Osteocyte (in vitro differentiated cells): ENCODE measurements around the gene AP5M1. TPM values are rescaled to one million over a fixed set of nuclear protein-coding genes. Genes with fewer than 3 reads are reported as not detected.
A peak's percentile ranks its signal among the peaks of the same experiment; 100 is the strongest.

Experiments used
- DNase-seq: peaks from one replicate; pipeline ENCODE4 v3.0.0; 2021; ENCODE audit warnings: mixed read lengths; ENCODE audit not compliant: unreplicated experiment; ENCODE audit errors: extremely low spot score
- H3K27ac Mint-ChIP-seq: one replicate; pipeline ENCODE4 v1.8.0; 2021; ENCODE audit warnings: mild to moderate bottlenecking, mixed read lengths; ENCODE audit not compliant: unreplicated experiment
- H3K27me3 Mint-ChIP-seq: one replicate; pipeline ENCODE4 v1.8.0; 2021; ENCODE audit warnings: mixed read lengths; ENCODE audit not compliant: unreplicated experiment
- H3K36me3 Mint-ChIP-seq: one replicate; pipeline ENCODE4 v1.8.0; 2021; ENCODE audit warnings: mixed read lengths; ENCODE audit not compliant: unreplicated experiment
- H3K4me1 Mint-ChIP-seq: one replicate; pipeline ENCODE4 v1.8.0; 2021; ENCODE audit warnings: mixed read lengths; ENCODE audit not compliant: unreplicated experiment
- H3K4me3 Mint-ChIP-seq: one replicate; pipeline ENCODE4 v1.8.0; 2021; ENCODE audit warnings: mild to moderate bottlenecking, moderate library complexity, mixed read lengths; ENCODE audit not compliant: unreplicated experiment
- H3K9me3 Mint-ChIP-seq: one replicate; pipeline ENCODE4 v1.8.0; 2021; ENCODE audit warnings: mixed read lengths; ENCODE audit not compliant: unreplicated experiment
- total RNA-seq: library from RNA; stranded (reverse); gene quantifications from 2 replicates; pipeline ENCODE4 v1.2.1, GENCODE V29; 2021
- TF ChIP-seq, protein P1 (sequence below): fragments of 200-600 bp; sonication (generic); IDR thresholded peaks from 2 replicates; pipeline ENCODE4 v1.5.0; 2021; ENCODE audit warnings: antibody characterized with exemption, mild to moderate bottlenecking, moderate library complexity

AP5M1 gene
- total RNA-seq, 1 donor from 2014 or later: 36.0 TPM

DNA sequence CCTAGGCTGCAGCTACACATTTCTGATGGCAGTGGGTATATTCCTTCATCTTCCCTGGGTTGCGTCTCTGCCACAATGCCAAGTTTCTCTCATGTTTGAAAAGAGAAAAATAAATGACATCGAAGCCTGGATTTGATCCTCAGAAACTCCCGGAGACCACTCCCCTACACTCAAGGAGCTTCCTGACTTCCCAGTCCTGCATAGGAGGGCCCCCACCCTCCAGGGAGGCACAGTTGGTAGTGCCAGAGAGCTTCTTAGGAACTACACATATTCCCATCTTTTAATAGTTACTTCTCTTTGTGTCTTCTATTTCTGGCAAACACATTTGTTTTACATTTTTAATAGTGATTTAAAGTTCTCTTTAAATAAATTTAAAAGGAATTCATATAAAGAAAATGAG is 30.7 kb downstream of the AP5M1 start:
- Mint-ChIP-seq H3K9me3 (no peaks in the 10 kb centered on the region), H3K36me3 (no peaks in the 10 kb centered on the region), H3K27me3 (peaks cover 8% of the 10 kb centered on the region), H3K4me1 (no peaks in the 10 kb centered on the region), H3K4me3 (no peak overlapping the region), H3K27ac (no peak overlapping the region)
- TF ChIP-seq, protein P1, sequence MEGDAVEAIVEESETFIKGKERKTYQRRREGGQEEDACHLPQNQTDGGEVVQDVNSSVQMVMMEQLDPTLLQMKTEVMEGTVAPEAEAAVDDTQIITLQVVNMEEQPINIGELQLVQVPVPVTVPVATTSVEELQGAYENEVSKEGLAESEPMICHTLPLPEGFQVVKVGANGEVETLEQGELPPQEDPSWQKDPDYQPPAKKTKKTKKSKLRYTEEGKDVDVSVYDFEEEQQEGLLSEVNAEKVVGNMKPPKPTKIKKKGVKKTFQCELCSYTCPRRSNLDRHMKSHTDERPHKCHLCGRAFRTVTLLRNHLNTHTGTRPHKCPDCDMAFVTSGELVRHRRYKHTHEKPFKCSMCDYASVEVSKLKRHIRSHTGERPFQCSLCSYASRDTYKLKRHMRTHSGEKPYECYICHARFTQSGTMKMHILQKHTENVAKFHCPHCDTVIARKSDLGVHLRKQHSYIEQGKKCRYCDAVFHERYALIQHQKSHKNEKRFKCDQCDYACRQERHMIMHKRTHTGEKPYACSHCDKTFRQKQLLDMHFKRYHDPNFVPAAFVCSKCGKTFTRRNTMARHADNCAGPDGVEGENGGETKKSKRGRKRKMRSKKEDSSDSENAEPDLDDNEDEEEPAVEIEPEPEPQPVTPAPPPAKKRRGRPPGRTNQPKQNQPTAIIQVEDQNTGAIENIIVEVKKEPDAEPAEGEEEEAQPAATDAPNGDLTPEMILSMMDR: no peak
- no peak for DNase-seq

DNA sequence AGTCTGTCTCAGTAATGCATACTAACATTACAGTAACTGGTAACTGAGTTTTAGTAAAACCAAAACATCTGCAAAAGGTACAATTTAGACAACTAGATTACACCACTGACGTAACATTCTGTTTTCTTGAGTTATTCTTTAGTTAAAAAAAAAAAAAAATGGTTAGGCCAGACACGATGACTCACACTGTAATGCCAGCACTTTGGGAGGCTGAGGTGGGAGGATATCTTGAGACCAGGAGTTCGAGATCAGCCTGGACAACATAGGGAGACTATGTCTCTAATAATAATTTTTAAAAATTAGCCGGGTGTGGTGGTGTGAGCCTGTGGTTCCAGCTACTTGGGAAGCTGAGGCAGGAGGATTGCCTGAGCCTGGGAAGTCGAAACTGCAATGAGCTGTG is 34.1 kb downstream of the AP5M1 start:
- no peaks in the 10 kb centered on the region for H3K36me3 Mint-ChIP-seq
- no peak overlapping the region for H3K4me3 Mint-ChIP-seq
- H3K9me3 Mint-ChIP-seq: no peaks in the 10 kb centered on the region
- DNase-seq: no peak
- peaks cover 28% of the 10 kb centered on the region for H3K27me3 Mint-ChIP-seq
- no peaks in the 10 kb centered on the region for H3K4me1 Mint-ChIP-seq
- TF ChIP-seq, protein P1: no peak
- H3K27ac Mint-ChIP-seq: no peak overlapping the region

DNA sequence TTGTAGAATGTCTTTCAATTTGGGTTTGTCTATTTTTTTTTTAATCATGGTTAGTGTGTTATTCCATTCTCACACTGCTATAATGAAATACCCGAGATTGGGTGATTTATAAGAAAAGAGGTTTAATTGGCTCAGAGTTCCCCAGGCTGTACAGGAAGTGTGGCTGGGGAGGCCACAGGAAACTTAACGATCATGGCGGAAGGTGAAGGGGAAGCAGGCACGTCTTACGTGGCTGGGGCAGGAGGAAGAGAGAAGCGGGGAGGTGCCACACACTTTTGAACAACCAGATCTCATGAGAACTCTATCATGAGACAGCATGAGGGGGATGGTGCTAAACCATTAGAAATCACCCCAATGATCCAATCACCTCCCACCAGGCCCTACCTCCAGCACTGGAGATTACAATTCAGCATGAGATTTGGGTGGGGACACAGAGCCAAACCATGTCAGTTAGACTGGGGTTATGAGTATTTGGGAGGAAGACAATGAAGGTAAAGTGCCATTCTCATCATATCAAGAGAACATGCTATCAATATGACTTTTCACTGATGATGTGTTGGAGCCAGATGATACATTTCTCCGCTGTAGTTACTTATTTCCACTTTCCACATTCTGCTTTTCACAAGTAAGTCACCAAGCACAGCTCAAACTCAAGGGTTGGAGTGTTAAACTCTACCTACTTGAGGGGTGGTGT is 45.8 kb downstream of the AP5M1 start:
- no peaks in the 10 kb centered on the region for H3K36me3 Mint-ChIP-seq
- H3K4me1 Mint-ChIP-seq: no peaks in the 10 kb centered on the region
- TF ChIP-seq, protein P1: no peak
- H3K27me3 Mint-ChIP-seq: peaks cover 26% of the 10 kb centered on the region
- DNase-seq: no peak
- H3K27ac Mint-ChIP-seq: no peak overlapping the region
- H3K9me3 Mint-ChIP-seq: no peaks in the 10 kb centered on the region
- no peak overlapping the region for H3K4me3 Mint-ChIP-seq

DNA sequence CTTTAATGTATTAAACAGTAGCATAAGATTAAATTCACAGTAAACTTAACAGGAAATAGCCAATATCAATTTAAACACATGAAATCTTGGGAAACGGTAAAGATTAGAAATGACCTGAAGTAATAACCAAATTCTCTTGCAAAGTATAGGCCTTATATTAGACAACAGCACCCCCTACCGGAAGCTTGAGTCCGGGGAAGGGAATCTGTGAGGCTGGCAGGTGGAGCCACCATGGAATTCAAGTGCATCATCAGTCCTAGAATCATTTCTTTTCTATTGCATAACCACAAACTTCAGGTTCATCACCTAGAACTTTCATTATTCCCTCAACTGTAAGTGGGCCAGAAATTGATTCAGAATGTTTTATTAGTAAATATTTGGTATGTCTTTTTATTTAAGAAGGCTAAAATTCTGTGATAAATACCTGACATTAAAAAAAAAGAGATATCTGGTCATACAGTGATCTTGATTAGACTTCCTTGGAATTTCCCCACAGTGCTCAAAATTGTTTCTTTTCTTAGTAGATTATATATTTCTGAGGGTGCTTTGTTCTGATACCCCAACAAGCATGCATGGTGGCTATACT is 48.6 kb downstream of the AP5M1 start:
- H3K27ac Mint-ChIP-seq: no peak overlapping the region
- TF ChIP-seq, protein P1: peak; percentile 91
- DNase-seq: peak; percentile 87
- no peaks in the 10 kb centered on the region for H3K4me1 Mint-ChIP-seq
- H3K4me3 Mint-ChIP-seq: no peak overlapping the region
- no peaks in the 10 kb centered on the region for H3K36me3 Mint-ChIP-seq
- no peaks in the 10 kb centered on the region for H3K9me3 Mint-ChIP-seq
- H3K27me3 Mint-ChIP-seq: peaks cover 24% of the 10 kb centered on the region

DNA sequence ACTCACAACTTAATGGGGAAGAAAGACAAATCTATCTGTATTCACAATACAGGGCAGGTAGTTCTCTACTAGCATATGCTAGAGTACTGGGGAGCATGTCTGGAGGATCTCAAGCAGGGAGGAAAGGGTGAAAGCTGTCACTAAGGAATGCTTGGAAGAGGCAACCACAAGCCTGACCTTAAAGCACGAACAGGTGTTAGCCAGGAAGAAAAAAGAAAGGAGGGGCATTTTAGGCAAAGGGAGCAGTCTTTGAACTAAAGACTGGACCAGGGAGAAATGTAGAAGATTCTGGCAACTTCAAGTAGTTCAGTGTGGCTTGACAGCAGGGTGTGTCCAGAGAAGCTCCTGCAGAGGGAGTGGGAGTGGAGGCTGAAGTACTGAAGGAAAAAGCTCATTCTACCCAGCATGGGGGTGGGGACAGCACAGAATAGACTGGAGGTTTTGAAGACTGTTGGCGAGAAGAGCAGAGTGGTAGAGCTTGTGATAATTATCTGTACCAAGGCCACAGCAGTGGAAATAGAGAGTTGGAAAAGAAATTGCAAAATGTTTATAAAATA is 50.9 kb downstream of the AP5M1 start:
- TF ChIP-seq, protein P1: no peak
- H3K4me1 Mint-ChIP-seq: no peaks in the 10 kb centered on the region
- H3K27ac Mint-ChIP-seq: no peak overlapping the region
- H3K36me3 Mint-ChIP-seq: no peaks in the 10 kb centered on the region
- peaks cover 13% of the 10 kb centered on the region for H3K27me3 Mint-ChIP-seq
- H3K9me3 Mint-ChIP-seq: no peaks in the 10 kb centered on the region
- H3K4me3 Mint-ChIP-seq: no peak overlapping the region
- no peak for DNase-seq
